ENCODE results near the gene ELOA.
"Not testable (repeated sequence)": the region's sequence is repeated elsewhere in the genome, so short reads cannot be mapped to it uniquely, and the experiment has no call there.

Gene ELOA

DNA sequence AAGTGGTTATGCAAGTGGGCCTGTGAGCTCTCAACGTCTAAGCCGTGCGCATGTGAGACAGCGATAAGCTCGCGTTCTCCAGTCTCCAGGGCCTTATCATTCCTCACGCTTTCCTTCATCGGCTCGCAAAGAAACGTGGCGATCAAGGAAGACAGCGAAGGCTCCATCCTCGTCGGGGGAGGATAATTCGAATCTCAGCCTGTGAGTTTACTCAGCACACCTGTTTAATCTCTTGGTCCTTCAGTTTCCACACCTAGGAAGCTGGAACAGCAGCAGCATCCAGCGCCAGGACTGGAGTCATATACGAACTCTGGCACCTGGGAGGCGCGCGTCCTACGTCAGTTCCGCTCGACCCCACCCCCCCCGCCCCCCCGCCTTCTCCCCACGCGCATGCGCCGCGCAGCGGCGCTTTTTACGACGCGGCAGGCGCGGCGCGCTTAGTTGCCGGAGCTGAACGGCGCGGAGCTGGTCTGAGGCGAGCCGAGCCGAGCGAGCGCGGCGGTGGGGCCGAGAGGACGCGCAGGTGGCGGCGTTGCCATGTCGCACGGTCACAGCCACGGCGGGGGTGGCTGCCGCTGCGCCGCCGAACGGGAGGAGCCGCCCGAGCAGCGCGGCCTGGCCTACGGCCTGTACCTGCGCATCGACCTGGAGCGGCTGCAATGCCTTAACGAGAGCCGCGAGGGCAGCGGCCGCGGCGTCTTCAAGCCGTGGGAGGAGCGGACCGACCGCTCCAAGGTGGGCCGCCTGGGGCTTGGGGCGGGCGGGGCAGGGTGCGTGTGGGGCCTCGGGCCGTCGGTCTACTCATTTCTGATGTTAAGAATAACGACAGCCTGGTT is 34.9 kb downstream of the ELOA start, which contains the start of gene PITHD1:
PITHD1 (plus strand) TSS at position 440 of the 836 bp plus-strand sequence; CDS start at position 538, 98 bp downstream.
- no peak for FAIRE-seq

DNA sequence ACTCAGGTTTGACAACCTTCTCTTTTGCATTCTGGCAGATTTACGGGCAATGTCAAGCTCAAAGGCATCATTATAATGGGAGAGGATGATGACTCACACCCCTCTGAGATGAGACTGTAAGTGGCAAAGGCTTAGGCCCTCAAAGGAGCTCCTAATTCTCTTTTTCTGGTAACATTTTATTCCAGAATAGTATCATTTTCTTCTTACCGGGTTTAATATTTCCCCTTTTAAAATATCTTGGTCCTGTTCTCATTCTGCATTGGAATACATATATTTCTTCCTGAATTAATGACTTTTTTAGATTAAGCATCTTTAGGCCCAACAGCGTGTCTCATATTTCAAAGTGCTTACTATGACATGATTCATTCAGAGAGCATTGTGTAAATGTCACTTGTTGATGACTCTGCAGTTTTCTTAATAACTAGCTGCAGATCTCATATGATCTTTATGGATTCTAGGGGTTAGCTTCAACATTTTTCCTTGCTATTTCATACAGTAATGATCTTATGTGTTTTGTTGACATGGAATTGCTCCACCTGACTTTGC is 36.6 kb downstream of the ELOA start:
- FAIRE-seq, result peak; percentile 30
- peak; percentile 42 for DNase-seq (ENCODE audit: low spot score)

More for the DNA sequence above, 34.9 kb downstream of the ELOA start, which contains the start of gene PITHD1:
- DNase-seq (ENCODE audit: low spot score), result peak; percentile 77

DNA sequence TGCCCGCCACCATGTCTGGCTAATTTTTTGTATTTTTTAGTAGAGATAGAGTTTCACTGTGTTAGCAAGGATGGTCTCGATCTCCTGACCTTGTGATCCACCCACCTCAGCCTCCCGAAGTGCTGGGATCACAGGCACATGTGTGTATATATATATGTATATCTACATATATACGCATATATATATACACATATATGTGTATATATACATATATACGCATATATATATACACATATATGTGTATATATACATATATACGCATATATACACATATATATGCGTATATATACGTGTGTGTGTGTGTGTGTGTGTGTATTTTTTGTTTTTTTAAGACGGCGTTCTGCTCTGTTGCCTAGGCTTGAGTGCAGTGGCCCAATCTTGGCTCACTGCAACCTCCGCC is 39.9 kb downstream of the ELOA start:
- not testable (repeated sequence) for FAIRE-seq

DNA sequence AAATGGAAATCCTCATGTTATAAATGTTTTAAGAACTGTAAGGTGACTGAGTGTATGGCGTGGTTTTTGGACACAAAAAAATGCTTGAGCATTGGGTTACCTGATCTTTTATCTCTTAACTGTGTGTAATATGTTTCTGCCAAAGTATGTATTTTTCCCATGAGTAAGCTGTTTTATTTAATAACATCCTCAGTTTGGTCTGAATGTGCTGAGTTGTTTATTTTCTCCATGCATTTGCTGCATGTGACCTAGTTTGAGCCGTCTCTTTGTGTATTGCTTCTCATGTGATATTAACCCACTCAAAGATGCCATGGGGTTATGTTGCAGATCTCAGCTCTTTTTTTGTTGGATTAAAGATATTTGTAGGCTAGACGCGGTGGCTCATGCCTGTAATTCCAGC is 41.6 kb downstream of the ELOA start:
- no peak for FAIRE-seq
- no peak for DNase-seq (ENCODE audit: low spot score)

More for the DNA sequence above, 39.9 kb downstream of the ELOA start:
- not testable (repeated sequence) for DNase-seq (ENCODE audit: low spot score)

DNA sequence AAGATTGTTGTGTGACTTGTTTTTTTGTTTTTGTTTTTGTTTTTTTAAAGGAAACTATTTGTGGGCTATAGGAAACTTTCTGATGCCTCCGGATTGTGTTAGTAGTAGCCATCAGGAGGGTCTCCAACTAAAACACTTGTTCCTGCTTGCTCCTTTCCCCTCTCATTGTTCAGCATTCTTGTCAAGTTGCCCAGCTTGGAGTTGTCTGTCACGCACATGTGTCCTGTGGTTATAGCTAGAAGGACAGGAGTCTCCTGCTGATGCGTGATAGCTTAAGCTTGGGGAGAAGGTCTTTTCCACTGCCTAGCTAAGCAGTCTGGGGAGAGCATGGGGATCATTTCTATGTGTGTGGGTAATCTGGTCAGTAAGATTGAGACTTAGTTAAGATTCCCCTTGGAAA is 44.4 kb downstream of the ELOA start:
- DNase-seq (ENCODE audit: low spot score) (no peak), FAIRE-seq (no peak)

DNA sequence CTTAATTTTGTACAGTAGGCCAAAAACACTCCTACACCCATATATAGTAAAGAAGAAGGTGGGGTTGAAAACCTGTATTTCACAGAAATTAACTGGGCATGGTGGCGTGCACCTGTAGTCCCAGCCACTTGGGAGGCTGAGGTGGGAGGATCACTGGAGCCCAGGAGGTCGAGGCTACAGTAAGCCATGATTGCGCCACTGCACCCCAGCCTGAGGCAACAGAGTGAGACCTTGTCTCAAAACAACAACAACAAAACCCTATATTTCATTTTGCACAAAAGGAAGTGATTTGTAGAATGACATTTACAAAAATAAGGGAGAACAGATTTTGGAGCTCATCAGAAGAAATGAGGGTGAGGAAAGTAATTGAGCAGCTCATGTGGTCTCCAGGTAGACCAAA is 45.4 kb downstream of the ELOA start:
- no peak for FAIRE-seq
- DNase-seq (ENCODE audit: low spot score), result no peak

DNA sequence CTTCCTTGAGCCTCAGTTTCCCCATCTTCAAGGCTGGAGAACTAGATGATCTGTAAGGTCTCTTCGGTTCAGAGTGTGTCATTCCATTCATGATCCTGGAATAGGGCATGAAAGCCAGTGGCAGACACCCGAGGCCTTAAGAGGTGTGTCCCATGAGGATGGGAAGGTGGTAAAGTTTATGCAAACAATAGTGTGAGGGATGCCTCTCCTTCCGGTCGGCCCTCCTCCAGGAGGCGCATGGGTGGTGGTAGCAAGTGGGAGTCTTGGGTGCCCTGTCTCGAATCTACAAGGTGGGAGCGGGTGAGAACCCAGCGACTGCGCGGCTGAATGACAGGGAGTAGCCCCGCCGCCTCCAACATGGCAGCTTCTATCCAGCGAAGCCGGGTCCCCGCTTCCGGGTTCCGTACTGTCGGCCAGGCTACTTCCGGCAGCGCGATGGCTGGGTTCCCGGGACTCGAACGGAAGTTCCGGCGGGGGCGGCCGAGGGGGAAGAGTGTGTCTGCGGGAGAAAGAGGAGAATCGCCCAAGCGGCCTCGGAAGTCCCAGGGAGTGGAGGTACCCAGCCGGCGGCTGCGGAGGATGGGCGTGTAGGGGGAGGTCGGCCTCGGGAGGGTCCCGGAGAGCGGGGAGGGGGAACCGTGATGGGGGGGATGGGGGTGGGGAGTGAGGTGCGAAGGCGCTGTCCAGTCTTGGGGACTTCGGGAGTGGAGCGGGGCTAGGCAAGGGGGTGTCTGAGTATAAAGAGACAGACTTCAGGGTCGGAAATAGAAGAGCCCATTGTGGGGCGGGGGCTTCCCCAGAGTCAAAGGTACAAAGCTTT is 47.6 kb downstream of the ELOA start, which contains the start of gene LYPLA2:
LYPLA2 (plus strand) TSS at position 450 of the 820 bp plus-strand sequence. CDS start 1,538 bp downstream, outside the sequence.
- DNase-seq (ENCODE audit: low spot score) (peak; percentile 77), FAIRE-seq (peak; percentile 40)

DNA sequence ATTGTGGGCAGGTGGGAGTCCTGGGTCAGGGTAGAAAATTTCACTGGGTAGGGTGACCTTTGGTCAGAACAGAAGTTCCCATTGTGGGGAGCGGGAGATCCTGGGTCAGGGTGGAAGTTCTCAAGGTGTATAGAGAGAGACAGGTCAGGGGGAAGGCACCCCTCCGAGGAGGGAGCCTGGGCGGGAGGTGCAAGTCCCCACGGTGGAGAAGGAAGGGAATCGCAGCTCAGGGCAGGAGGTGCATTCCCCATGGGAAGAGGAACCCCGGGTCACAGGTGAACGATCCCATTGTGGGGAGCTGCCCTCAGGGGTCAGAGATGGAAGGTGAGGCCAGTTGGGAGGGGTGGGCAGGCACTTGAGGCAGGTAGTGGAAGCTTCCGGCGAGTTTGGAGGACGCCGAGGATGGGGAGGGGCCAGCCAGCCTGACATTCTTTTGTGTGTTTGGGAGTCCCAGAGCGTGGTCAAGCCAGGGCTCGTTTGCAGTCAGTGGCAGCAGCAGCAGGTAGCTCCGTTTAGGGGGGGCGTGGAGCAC is 48.3 kb downstream of the ELOA start:
- DNase-seq (ENCODE audit: low spot score), result no peak
- no peak for FAIRE-seq

DNA sequence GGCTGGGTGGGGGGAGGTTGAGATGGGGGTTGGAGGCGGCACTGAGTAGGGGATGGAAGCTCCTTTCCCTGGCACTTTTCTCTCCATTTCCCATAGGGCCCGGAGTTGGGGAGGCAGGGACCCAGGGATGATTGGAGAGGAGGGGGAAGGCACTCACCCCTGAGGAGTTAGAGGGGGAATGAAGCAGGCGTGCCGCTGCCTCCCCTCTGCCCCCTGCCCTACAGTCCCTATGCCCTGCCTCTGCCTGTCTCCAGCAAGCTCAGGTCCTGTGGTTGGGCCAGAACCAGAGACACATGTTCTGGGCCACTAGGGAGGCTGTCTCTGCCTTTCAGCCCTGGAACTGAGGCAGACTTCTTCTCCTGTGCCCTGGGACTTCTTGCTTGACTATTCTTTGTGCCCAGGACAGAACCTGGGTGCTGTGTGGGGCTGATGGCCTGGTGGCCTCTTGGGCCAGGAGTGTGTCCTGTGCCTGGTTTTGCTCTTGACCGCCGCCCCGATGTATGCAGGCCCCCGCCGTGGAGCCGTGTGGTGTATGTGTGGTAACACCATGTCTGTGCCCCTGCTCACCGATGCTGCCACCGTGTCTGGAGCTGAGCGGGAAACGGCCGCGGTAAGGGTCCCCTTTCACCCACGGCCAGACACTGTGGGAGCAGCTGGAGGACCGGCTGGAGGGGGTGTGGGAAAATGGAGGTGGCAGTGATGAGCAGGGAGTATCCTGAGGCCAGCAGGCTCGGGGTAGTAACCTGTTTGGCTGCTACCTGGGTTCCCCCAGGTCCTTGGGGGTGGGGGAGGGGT is 49.1 kb downstream of the ELOA start:
- no peak for DNase-seq (ENCODE audit: low spot score)

DNA sequence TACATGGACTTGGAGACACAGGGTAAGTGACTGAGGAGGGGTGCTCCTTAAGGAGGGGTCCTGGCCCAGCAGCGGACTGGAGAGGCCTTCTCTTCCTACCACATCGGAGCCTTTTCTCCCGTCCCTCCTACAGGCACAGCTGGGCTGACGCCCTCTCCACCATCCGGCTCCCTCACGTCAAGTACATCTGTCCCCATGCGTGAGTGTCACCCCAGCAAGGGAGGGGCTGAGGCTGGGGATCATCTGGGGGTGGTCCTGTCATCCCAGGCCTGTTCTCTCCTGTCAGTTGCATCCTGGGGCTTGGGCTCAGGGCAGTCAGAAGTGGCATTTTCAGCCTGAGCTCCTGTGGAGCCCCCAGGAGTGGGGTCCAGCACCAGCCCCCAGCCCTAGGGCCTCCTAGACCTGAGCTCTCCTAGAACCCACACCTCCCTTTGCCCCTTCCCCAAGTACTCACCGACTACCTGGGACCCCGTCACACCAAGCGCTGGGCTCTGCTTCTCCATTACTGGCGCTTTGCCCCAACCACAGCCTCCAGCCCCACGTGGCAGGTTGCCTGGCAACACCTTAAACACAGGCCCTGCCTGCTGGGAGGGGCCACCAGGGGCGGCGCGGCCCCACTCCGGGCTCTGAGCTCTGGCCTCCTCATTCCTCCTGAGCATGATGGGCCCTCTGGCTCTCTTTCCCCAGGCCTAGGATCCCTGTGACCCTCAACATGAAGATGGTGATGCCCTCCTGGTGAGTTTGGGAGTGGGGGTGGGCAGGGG is 49.9 kb downstream of the ELOA start:
- FAIRE-seq (no peak), DNase-seq (ENCODE audit: low spot score) (peak; percentile 39)

More for the DNA sequence above, 49.1 kb downstream of the ELOA start:
- no peak for FAIRE-seq

DNA sequence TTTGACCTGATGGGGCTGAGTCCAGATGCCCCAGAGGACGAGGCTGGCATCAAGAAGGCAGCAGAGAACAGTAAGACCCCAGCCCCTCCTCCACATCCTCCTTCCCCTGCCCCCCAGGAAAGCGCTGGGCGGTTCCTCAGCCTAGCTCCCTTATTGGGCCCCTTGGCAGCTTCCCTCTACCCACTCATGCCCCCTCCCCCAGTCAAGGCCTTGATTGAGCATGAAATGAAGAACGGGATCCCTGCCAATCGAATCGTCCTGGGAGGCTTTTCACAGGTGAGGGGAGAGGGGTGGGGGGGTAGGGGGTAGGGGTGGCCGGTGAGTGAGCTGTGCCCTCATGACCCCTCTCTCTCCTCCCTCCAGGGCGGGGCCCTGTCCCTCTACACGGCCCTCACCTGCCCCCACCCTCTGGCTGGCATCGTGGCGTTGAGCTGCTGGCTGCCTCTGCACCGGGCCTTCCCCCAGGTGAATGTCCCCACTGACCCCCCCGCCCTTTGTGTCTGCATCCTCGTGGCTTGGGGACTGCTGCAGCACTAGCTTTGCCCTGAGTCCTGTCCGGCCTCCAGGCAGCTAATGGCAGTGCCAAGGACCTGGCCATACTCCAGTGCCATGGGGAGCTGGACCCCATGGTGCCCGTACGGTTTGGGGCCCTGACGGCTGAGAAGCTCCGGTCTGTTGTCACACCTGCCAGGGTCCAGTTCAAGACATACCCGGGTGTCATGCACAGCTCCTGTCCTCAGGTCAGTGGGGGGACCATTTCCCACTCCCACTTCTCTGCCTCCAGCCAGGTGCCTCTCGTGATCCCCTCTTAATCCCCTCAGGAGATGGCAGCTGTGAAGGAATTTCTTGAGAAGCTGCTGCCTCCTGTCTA is 50.8 kb downstream of the ELOA start:
- FAIRE-seq, result no peak
- no peak for DNase-seq (ENCODE audit: low spot score)

DNA sequence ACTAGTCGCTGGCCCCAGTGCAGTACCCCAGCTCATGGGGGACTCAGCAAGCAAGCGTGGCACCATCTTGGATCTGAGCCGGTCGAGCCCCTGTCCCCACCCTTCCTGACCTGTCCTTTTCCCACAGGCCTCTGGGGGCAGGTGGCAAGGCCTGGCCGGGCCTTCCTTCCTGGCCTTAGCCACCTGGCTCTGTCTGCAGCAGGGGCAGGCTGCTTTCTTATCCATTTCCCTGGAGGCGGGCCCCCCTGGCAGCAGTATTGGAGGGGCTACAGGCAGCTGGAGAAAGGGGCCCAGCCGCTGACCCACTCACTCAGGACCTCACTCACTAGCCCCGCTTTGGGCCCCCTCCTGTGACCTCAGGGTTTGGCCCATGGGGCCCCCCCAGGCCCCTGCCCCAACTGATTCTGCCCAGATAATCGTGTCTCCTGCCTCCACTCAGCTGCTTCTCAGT is 51.5 kb downstream of the ELOA start:
- DNase-seq (ENCODE audit: low spot score); FAIRE-seq: not testable (repeated sequence)

DNA sequence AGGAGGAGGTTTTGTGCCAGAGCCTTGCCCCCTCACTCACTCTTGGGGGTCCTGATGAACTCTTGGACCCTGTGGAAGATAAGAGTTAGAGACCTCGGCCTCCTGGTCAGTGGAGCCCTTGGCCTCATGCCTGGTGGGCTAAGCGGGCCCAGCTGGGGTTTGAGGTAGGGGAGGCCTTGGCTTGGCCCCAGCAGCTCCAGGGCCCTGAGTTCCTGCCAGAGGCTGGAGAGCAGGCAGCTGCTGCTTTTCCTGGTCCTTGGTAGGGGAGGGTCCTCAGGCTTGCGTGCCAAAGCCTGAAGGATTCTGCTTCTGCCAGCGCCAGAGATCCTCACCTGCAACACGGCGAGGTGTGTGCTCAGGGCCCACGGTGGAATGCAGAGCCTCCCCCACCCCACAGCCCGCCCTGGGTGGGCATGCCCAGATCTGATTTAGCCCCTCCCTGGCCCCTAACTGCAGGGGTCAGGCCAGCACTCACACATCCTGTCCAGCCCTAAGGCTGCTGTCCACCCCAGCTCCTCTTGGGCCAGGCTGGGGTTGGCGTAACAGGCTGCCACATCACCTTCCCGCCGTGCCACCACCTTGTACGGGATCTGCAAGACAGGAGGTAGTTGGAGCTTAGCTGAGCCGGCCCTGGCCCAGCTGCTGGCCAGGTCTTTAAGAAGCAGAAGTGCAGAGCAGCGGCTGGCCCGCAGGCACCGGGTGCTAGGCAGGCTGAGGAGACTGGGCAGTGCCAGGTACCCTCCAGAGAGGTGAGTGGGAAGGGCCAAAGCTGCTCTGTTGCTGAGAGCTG is 52.6 kb downstream of the ELOA start:
- DNase-seq (ENCODE audit: low spot score), result no peak
- no peak for FAIRE-seq

DNA sequence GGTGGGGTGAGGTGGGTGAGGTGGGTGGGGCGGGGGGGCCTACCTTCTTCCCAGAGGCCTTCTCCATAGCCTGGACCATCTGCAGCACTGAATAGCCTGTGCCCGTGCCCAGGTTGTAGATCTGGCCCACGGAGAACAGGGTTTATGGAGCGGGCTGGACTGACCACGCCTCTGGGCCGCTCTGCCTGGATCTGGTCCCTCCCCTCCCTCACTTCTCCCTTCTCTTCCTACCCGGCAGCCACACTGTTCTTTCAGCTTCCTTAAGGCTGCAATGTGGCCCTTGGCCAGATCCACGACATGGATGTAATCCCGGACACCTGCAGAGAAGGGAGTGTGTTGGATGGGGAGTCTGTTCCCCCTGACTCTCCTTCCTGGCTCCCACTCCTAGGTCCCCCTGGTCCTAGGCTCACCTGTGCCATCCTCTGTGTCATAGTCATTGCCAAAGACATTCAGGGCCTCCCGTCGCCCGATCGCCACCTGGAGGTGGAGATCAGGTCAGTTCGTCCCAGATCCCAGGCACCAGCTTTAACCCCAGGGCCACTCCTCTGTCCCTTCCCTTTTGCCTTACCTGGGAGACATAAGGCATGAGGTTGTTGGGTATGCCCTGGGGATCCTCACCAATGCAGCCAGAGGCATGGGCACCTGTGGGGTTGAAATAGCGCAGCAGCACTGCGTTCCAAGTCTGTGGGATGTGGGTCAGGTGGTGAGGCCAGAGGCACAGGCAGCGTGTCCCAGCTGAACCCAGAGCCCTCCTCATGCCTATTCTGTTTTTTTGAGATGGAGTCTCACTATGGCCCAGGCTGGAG is 53.4 kb downstream of the ELOA start:
- FAIRE-seq, result no peak
- DNase-seq (ENCODE audit: low spot score), result no peak

DNA sequence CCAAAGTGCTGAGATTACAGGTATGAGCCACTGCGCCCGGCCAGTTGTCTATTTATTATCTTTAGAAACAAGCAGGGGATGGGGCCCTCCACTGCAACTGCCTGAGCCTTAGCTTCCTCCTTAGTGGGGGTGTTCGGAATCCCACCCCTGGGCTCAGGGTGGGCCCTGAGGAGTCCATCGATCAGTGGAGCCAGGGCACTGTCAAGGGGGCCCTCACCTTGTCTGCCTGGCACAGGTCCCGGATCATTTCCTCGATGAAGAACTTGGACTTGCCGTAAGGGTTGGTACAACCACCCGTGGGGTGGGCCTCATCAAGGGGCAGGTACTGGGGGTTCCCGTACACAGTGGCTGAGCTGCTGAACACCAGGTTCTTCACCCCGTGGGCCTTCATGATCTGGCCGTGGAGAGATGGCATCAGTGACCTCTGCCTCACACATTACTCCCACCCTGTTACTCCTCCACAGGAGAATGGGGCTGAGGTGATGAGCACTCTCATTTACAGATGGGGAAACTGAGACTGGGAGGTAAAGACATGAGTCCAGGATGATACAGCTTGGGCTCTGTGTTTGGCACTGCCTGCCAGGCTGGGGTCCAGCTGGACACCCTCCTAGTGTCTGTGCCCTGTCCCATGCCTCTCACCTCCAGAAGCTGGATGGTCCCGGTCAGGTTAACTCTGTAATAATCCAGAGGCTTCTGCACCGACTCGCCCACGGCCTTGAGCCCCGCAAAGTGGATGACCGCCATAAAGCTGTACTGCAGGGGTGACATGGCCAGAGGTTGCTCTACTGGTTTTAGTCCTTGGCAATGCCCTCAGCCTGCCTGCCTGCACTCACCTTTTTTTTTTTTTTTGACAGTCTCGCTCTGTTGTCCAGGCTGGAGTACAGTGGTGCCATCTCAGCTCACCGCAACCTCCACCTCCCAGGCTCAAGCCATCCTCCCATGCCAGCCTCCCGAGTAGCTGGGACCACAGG is 54.5 kb downstream of the ELOA start:
- FAIRE-seq, result no peak
- no peak for DNase-seq (ENCODE audit: low spot score)

DNA sequence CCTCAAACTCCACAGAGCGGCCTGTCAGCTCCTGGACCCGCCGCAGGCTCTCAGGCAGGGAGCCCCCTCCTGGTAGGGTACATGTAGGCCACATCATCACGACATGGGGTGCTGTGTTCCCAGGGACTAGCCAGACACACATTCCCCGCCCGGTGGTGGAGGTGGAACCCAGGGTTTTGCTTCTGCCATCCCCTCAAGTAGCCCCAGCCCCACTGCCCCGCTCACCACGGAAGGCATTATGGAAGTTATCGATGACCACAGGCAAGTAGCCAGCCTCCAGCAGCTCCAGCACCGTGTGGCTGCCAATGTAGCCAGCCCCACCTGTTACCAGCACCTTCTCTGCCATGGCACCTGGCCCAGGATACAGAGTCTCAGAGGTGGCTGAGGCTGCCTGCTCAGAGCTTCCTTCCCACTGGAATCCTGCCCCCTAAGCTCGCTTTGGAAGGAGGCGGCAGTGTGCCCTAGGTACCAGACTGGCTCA is 55.4 kb downstream of the ELOA start:
- DNase-seq (ENCODE audit: low spot score) (no peak), FAIRE-seq (no peak)

Measured in RCC 7860 (cell line).